ENCODE results near the gene UFM1.

- TF ChIP-seq ZNF564 (CRISPR knock-in tag; IDR thresholded peaks at IDR 0.05) (no peak), ZNF431 (CRISPR knock-in tag; IDR thresholded peaks at IDR 0.05; ENCODE audit: borderline replicate concordance, low read depth) (no peak), STAG1 (CRISPR knock-in tag; IDR thresholded peaks at IDR 0.05) (no peak), RFX5 (IDR thresholded peaks at IDR 0.05; ENCODE audit: low read depth, low read length) (no peak), MLX (CRISPR knock-in tag; IDR thresholded peaks at IDR 0.05) (no peak), PBX3 (CRISPR knock-in tag; IDR thresholded peaks at IDR 0.05; ENCODE audit: borderline replicate concordance) (no peak), FOXP1 (IDR thresholded peaks at IDR 0.05) (no peak), FOXP1 (CRISPR knock-in tag; IDR thresholded peaks at IDR 0.05) (no peak)
These were observed 32.2 kb downstream of the UFM1 start for GRCh38 chr13:38381890-38382289.

Measured in HepG2 (cell line).